Measurements from ENCODE around the gene LELP1.
"Not testable (repeated sequence)": the region's sequence is repeated elsewhere in the genome, so short reads cannot be mapped to it uniquely, and the experiment has no call there.

Gene LELP1

GRCh38 chr1:153203130-153203529 lies at the start of gene LELP1:
Gene LELP1, plus strand, starts transcription at chr1:153203430. Its CDS starts 1,278 bp downstream, at chr1:153204708.
- no peak for DNase-seq (ENCODE audit: low spot score)

- no peak for DNase-seq (ENCODE audit: low spot score)
Observed at GRCh38 chr1:153155541-153155940, 47.7 kb upstream of the LELP1 start.

- no peak for DNase-seq (ENCODE audit: low spot score)
Observed at GRCh38 chr1:153168686-153169085, 34.5 kb upstream of the LELP1 start.

- no peak for DNase-seq (ENCODE audit: low spot score)
Observed at GRCh38 chr1:153174624-153175023, 28.6 kb upstream of the LELP1 start.

- DNase-seq (ENCODE audit: low spot score): no peak
Observed at GRCh38 chr1:153178922-153179321, 24.3 kb upstream of the LELP1 start.

GRCh38 chr1:153180556-153180955 lies 22.7 kb upstream of the LELP1 start:
- DNase-seq (ENCODE audit: low spot score): no peak

GRCh38 chr1:153188301-153188700 lies 14.9 kb upstream of the LELP1 start:
- DNase-seq (ENCODE audit: low spot score): not testable (repeated sequence)

GRCh38 chr1:153190373-153190772 lies 12.9 kb upstream of the LELP1 start:
- DNase-seq (ENCODE audit: low spot score): no peak

GRCh38 chr1:153192697-153193096 lies 10.5 kb upstream of the LELP1 start:
- no peak for DNase-seq (ENCODE audit: low spot score)

GRCh38 chr1:153194331-153195050 lies 8.7 kb upstream of the LELP1 start:
- no peak for DNase-seq (ENCODE audit: low spot score)

GRCh38 chr1:153195216-153195615 lies 8.0 kb upstream of the LELP1 start:
- no peak for DNase-seq (ENCODE audit: low spot score)

GRCh38 chr1:153202006-153202405 lies 1.2 kb upstream of the LELP1 start:
- DNase-seq (ENCODE audit: low spot score): no peak

GRCh38 chr1:153206631-153207030 lies 3.4 kb downstream of the LELP1 start:
- no peak for DNase-seq (ENCODE audit: low spot score)

GRCh38 chr1:153210206-153210605 lies 7.0 kb downstream of the LELP1 start:
- no peak for DNase-seq (ENCODE audit: low spot score)

- no peak for DNase-seq (ENCODE audit: low spot score)
Observed at GRCh38 chr1:153212201-153212600, 9.0 kb downstream of the LELP1 start.

GRCh38 chr1:153213519-153213918 lies 10.3 kb downstream of the LELP1 start:
- DNase-seq (ENCODE audit: low spot score): no peak

- no peak for DNase-seq (ENCODE audit: low spot score)
Observed at GRCh38 chr1:153217212-153217611, 14.0 kb downstream of the LELP1 start, which contains the start of gene PRR9. Gene PRR9, plus strand, starts transcription at chr1:153217584. Its CDS starts 561 bp downstream, at chr1:153218145.

GRCh38 chr1:153217744-153218416 lies 14.7 kb downstream of the LELP1 start:
- DNase-seq (ENCODE audit: low spot score): no peak

GRCh38 chr1:153220606-153221303 lies 17.5 kb downstream of the LELP1 start:
- DNase-seq (ENCODE audit: low spot score): no peak

GRCh38 chr1:153223040-153223891 lies 20.0 kb downstream of the LELP1 start:
- DNase-seq (ENCODE audit: low spot score): peak; percentile 36

- DNase-seq (ENCODE audit: low spot score): no peak
Observed at GRCh38 chr1:153227810-153228209, 24.6 kb downstream of the LELP1 start.

- DNase-seq (ENCODE audit: low spot score): no peak
Observed at GRCh38 chr1:153228491-153228890, 25.3 kb downstream of the LELP1 start.

All from LoVo (cell line).